Effector memory CD4-positive, alpha-beta T cell (primary cell): ENCODE measurements around the gene PIR.

Experiments
- DNase-seq, 3 donors: peaks; one replicate each; pipeline ENCODE4 v3.0.0-alpha.2; 2020
- H3K27ac ChIP-seq: 2 replicates; pipeline ENCODE4 v1.7.0; 2013; ENCODE audit warnings: mild to moderate bottlenecking, low read length, moderate library complexity; ENCODE audit not compliant: insufficient read depth, poor library complexity, severe bottlenecking
- H3K27me3 ChIP-seq: replicated peaks from 2 replicates; pipeline ENCODE4 v1.7.0; 2013; ENCODE audit warnings: mild to moderate bottlenecking, low read length; ENCODE audit not compliant: insufficient read depth, control insufficient read depth, poor library complexity, severe bottlenecking
- H3K36me3 ChIP-seq: 2 replicates; pipeline ENCODE4 v1.7.0; 2013; ENCODE audit warnings: mild to moderate bottlenecking, low read length, moderate library complexity; ENCODE audit not compliant: control insufficient read depth, insufficient read depth
- H3K4me1 ChIP-seq: 2 replicates; pipeline ENCODE4 v1.7.0; 2013; ENCODE audit warnings: low read length, mild to moderate bottlenecking; ENCODE audit not compliant: control insufficient read depth, insufficient read depth, poor library complexity, severe bottlenecking
- H3K4me3 ChIP-seq: 2 replicates; pipeline ENCODE4 v1.7.0; 2013; ENCODE audit warnings: low read length, low read depth, mild to moderate bottlenecking; ENCODE audit not compliant: insufficient read depth, poor library complexity, severe bottlenecking
- H3K9me3 ChIP-seq: 2 replicates; pipeline ENCODE4 v1.7.0; 2013; ENCODE audit warnings: mild to moderate bottlenecking, low read length, moderate library complexity; ENCODE audit not compliant: control insufficient read depth

PIR gene

GRCh38 chrX:15495801-15496200 is 2.7 kb upstream of the PIR start:
- Histone ChIP-seq H3K27ac (no peak overlapping the region), H3K27me3 (no peaks in the 10 kb centered on the region), H3K4me3 (no peak overlapping the region), H3K36me3 (no peaks in the 10 kb centered on the region), H3K4me1 (no peaks in the 10 kb centered on the region), H3K9me3 (no peaks in the 10 kb centered on the region)
- no peak for DNase-seq

- H3K27me3 ChIP-seq: no peaks in the 10 kb centered on the region
- H3K27ac ChIP-seq: no peak overlapping the region
- H3K36me3 ChIP-seq: no peaks in the 10 kb centered on the region
- H3K4me3 ChIP-seq: no peak overlapping the region
- DNase-seq: no peak
- no peaks in the 10 kb centered on the region for H3K9me3 ChIP-seq
- no peaks in the 10 kb centered on the region for H3K4me1 ChIP-seq
These were observed 664 bp downstream of the PIR start for GRCh38 chrX:15492469-15492868.

GRCh38 chrX:15483891-15484290 is 9.2 kb downstream of the PIR start:
- DNase-seq: no peak
- H3K36me3 ChIP-seq: no peaks in the 10 kb centered on the region
- H3K9me3 ChIP-seq: no peaks in the 10 kb centered on the region
- no peaks in the 10 kb centered on the region for H3K4me1 ChIP-seq
- no peak overlapping the region for H3K27ac ChIP-seq
- H3K4me3 ChIP-seq: no peak overlapping the region
- no peaks in the 10 kb centered on the region for H3K27me3 ChIP-seq

- H3K4me1 ChIP-seq: no peaks in the 10 kb centered on the region
- no peak for DNase-seq
- H3K9me3 ChIP-seq: no peaks in the 10 kb centered on the region
- H3K4me3 ChIP-seq: no peak overlapping the region
- no peaks in the 10 kb centered on the region for H3K27me3 ChIP-seq
- H3K27ac ChIP-seq: no peak overlapping the region
- no peaks in the 10 kb centered on the region for H3K36me3 ChIP-seq
These were observed 17.6 kb downstream of the PIR start for GRCh38 chrX:15475486-15475885.

- no peak for DNase-seq
- no peaks in the 10 kb centered on the region for H3K4me1 ChIP-seq
- H3K27me3 ChIP-seq: no peaks in the 10 kb centered on the region
- H3K27ac ChIP-seq: no peak overlapping the region
- no peaks in the 10 kb centered on the region for H3K9me3 ChIP-seq
- no peak overlapping the region for H3K4me3 ChIP-seq
- H3K36me3 ChIP-seq: no peaks in the 10 kb centered on the region
These were observed 18.1 kb downstream of the PIR start for GRCh38 chrX:15475021-15475420.

GRCh38 chrX:15474028-15474427 is 19.1 kb downstream of the PIR start:
- Histone ChIP-seq H3K4me1 (no peaks in the 10 kb centered on the region), H3K9me3 (no peaks in the 10 kb centered on the region), H3K36me3 (no peaks in the 10 kb centered on the region), H3K4me3 (no peak overlapping the region), H3K27me3 (no peaks in the 10 kb centered on the region), H3K27ac (no peak overlapping the region)
- DNase-seq: no peak

- Histone ChIP-seq H3K9me3 (no peaks in the 10 kb centered on the region), H3K36me3 (no peaks in the 10 kb centered on the region), H3K4me3 (no peak overlapping the region), H3K4me1 (no peaks in the 10 kb centered on the region), H3K27ac (no peak overlapping the region), H3K27me3 (no peaks in the 10 kb centered on the region)
- no peak for DNase-seq
These were observed 20.6 kb downstream of the PIR start for GRCh38 chrX:15472531-15472930.

- no peak overlapping the region for H3K27ac ChIP-seq
- no peaks in the 10 kb centered on the region for H3K4me1 ChIP-seq
- DNase-seq: peak; percentile 2 to 9 (median 7)
- no peaks in the 10 kb centered on the region for H3K9me3 ChIP-seq
- H3K27me3 ChIP-seq: no peaks in the 10 kb centered on the region
- H3K4me3 ChIP-seq: no peak overlapping the region
- H3K36me3 ChIP-seq: no peaks in the 10 kb centered on the region
These were observed 22.1 kb downstream of the PIR start for GRCh38 chrX:15471028-15471427.

- H3K36me3 ChIP-seq: no peaks in the 10 kb centered on the region
- no peaks in the 10 kb centered on the region for H3K27me3 ChIP-seq
- H3K4me1 ChIP-seq: no peaks in the 10 kb centered on the region
- no peak overlapping the region for H3K27ac ChIP-seq
- no peak overlapping the region for H3K4me3 ChIP-seq
- H3K9me3 ChIP-seq: no peaks in the 10 kb centered on the region
- DNase-seq: no peak
These were observed 23.5 kb downstream of the PIR start for GRCh38 chrX:15469613-15470012.

GRCh38 chrX:15468036-15468435 is 25.1 kb downstream of the PIR start:
- Histone ChIP-seq H3K36me3 (no peaks in the 10 kb centered on the region), H3K27me3 (no peaks in the 10 kb centered on the region), H3K27ac (no peak overlapping the region), H3K9me3 (no peaks in the 10 kb centered on the region), H3K4me3 (no peak overlapping the region), H3K4me1 (no peaks in the 10 kb centered on the region)
- no peak for DNase-seq
